DMS 273 treated with DMSO at 0.1 percent for 48 hours (cell line): ENCODE measurements around the gene ENTPD7.
"Not testable (repeated sequence)": the region's sequence is repeated elsewhere in the genome, so short reads cannot be mapped to it uniquely, and the experiment has no call there.

Experiments
- DNase-seq: peaks from one replicate; lab custom pipeline; 2025; lab: John Stamatoyannopoulos, UW

Gene ENTPD7

DNA sequence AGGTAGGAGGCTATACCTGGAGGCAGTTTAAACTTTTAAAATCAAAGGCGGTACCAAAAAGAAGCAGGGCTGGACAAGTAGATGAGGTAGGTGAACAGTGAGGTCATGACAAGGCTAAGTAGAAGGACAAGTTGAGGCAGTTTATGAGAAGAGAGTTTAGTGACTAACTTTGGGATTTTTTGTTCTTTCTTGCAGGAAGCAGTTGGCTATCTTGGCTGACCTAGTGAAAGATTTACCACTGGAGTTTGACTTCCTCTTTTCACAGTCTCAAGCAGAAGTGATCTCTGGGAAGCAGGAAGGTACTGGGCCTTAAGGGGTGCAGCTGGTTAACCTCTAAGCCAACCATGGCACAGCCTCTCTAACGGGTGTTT is 26.3 kb downstream of the ENTPD7 start:
- DNase-seq: no peak

DNA sequence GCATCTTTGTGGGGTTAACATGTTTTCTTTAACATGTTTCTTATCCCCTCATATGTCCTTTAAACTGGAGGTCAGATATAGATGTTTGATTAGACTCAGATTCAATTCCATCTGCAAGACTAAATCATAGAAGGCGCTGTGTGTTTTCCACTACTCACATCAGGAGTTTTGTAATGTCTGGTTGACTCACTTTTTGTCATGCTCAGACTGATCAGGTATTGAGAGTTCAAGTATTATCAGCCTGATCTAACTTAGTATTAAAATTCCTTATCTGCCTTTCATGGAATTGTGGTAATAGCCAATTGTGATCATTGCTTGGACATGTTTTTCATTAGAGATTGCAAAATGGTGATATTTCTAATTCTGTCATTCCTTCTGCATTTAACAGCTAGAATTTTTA is 30.2 kb downstream of the ENTPD7 start:
- no peak for DNase-seq

DNA sequence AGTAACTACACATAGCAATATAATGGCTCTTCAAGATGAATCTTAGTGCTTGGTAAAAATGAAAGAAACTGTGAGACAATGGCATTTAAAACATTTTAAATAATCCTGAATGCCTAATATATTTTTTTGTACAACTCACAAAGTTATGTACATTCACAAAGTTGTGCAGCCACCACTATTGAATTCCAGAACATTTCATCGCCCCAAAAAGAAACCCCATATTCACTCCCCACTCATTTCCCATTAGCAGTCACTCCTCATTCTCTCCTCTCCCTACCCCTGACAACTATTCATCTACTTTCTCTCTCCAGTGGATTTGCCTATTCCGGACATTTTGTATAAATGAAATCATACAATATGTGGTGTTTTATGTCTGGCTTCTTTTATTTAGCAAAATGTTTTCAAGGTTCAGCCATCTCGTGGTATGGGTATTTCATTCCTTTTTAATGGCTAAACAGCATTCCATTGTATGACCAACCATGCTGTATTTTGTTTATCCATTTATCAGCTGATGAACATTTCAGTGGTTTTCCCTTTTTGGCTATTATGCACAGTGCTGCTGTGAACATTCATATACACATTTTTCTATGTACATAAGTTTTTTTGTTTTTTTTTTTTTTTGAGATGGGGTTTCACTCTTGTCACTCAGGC is 34.7 kb downstream of the ENTPD7 start:
- no peak for DNase-seq

DNA sequence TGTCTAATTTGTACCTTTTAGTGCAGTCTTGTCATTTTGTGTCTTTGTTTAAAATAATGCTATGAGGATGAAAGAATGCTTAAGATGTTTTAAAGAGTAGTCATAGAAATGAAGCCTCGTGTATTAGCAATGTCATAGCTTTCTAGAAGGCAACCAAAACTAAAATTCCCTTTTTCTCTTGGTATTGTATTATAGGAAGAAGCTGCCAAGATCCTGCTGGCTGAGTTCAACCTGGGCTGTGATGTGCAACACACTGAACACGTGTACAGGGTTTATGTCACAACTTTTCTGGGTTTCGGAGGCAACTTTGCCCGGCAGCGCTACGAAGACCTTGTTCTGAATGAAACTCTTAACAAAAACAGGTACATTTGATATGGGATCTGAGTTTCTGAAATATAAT is 36.5 kb downstream of the ENTPD7 start:
- no peak for DNase-seq

GRCh38 chr10:99698504-99699080 is 39.3 kb downstream of the ENTPD7 start:
- DNase-seq: no peak

DNA sequence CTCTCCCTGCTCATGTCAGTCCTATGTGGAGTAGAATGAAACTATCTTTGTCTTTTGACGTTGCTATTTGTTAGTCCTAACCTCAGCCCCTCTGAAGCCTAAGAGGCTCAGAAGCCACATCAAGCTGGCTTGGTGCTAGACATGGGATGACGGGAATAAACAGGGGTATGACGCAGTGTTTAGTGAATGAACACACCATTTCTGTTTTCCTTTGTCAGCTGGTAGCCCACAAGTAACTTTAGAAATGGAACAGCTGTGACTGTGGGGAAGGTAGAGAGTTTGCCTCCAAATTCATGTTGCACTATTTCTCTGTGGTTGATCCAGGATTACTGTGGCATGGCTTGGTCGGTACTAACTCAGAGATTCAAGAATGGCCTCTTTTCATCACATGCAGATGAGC is 41.3 kb downstream of the ENTPD7 start:
- DNase-seq: no peak

- DNase-seq: no peak
These were observed 49.2 kb downstream of the ENTPD7 start for GRCh38 chr10:99708428-99709012.

DNA sequence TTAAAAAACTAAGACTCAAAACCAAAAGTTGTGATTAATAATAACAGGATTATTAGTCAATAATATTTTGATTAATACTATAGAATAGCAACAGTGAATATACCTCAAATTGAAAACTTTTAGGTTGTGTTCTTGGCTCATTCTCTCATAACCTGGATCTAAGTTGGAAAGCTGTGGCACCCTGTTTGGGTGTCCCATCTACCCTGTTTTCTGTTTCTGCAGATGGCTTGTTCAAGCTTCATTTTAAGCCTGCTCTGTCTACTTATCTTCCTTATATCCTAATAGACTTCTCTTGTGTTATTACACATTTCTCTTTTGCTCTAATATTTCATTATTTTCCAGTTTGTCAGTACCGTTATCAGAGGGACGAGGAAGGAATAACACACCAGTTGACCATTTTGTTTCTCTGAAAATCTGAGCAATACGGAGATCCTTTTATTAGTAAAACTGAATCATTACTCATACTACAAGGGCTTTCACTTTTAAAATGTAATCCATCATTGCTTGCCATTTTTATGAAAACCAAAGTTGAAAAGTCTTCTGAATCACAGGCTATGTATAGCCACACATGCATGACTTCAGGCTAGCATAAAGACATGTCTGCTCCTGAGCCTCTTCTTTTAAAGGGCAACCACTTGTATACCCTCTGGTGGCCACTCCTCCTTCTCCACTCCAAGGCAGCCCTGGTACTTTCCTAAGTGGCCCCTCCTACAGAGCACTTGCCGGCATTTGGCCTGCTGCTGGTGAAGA is 50.3 kb downstream of the ENTPD7 start:
- DNase-seq: no peak

DNA sequence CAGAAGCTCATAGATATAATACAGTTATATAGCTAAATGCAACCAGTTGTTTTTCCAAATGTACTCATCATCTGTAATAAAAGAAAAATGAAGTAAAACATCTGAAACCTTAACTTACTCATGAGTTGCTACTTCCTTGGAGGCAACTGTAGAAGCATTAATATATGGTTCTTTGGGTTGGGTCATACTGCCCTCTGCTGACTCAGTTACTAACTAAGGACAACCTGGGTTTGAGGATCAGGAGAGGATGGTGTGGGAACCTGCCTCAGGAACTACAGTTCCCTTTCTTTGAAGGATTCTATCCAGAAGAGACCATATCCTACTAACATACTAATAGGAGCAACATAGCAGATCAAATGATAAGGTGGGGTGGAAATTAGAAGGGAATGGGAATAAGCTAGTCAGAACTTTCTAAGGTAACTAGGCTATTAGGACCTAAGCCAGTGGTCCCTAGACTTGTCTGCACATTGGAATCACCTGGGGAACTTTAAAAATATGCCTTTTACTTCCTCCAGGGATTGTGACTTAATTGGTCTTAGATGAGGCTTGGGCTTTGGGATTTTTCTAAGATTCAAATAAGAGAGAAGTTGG is 51.9 kb downstream of the ENTPD7 start:
- DNase-seq: no peak

- DNase-seq: no peak
These were observed 55.1 kb downstream of the ENTPD7 start for GRCh38 chr10:99714446-99714845.

DNA sequence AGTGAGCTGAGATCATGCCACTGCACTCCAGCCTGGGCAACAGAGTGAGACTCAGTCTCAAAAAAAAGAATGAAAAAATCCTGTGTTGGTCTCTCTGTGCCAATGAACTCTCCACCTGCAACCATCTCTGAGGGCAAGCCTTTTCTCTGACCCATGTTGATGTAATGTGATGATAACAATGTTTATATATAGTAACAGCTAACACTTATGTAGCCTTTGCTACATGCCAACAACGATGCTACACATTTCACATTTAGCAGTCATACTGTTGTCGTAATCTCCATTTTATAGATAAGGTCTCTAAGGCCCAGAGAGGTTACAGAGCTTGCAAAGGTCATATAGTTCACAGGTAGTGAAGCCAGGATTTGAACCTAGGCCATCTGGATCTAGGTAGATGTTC is 61.1 kb downstream of the ENTPD7 start:
- DNase-seq: no peak

DNA sequence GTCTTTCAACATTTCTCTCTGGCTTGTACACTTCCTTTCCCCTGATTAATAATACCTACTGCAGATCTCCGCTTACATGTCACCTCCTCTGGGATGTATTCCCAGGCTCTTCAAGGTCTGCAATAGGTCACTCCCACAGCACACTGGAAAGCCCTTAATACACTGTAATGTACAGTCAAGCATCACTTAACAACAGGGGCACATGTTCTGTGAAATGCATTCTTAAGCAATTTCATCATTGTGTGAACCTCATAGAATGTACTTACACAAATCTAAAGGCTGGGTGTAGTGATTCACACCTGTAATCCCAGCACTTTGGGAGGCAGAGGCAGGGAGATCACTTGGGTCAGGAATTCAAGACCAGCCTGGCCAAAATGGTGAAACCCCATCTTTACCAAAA is 70.7 kb downstream of the ENTPD7 start:
- no peak for DNase-seq

- DNase-seq: no peak
These were observed 72.2 kb downstream of the ENTPD7 start for GRCh38 chr10:99731306-99732032.

- peak; percentile 76 for DNase-seq
These were observed 72.9 kb downstream of the ENTPD7 start, which contains the start of the genes COX15 and CUTC for GRCh38 chr10:99732033-99732842. Gene COX15, minus strand, starts transcription at chr10:99732127. Its CDS starts 78 bp downstream, at chr10:99732049. Gene CUTC, plus strand, starts transcription at chr10:99732234. Its CDS starts 115 bp downstream, at chr10:99732349.

DNA sequence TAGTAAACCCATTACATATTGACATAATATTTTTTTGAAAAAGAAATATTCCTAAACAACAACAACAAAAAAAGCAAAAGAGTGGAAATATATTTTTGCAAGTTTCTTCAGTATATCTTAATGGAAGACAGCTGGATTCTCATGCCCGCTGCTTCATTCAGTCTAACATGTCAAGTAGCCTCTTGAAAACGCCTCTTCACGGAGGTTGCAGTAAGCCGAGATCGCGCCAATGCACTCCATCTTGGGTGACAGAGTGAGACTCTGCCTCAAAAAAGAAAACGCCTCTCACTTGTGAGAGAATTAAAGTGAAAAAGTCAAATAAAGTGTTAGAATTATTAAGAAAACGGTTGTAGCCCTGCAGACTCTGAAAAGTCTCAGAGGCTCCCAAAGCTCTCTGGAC is 74.1 kb downstream of the ENTPD7 start:
- no peak for DNase-seq

GRCh38 chr10:99734111-99734510 is 74.8 kb downstream of the ENTPD7 start:
- not testable (repeated sequence) for DNase-seq

DNA sequence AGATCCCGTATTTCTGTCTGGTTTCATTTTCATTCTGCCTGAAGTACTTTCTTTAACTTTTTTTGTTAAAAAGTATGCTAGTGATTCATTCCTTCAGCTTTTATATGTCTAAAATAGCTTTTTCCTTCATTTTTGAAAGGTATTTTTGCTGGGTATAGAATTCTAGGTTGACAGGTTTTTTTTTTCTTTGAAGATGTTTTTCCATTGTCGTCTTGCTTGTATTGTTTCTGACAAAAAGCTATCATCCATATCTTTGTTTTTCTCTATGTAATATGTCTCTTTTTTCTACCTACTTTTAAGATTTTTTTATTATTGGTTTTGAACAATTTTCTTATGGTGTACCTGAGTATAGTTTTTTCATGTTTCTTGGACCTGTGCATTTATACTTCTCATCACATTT is 81.0 kb downstream of the ENTPD7 start:
- no peak for DNase-seq

- DNase-seq: no peak
These were observed 81.7 kb downstream of the ENTPD7 start for GRCh38 chr10:99740933-99741559.

DNA sequence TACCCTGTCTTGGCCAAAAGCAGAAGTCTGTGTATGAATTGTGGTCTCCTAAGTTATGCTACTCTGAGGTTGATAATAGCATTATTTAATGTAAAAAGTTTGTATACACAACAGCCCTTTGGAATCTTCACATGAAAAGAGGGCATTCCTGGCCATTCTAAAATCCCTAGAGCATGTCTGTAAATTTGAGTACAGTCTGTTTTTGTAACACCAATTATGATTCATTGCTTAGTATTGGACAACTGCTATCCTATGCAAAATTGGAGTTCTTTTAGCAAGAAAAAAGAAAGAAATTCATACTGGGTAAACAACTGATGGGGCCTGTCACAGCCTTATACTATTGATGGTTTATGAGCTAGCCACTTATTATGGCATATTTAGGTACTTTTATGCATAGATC is 82.9 kb downstream of the ENTPD7 start:
- no peak for DNase-seq

DNA sequence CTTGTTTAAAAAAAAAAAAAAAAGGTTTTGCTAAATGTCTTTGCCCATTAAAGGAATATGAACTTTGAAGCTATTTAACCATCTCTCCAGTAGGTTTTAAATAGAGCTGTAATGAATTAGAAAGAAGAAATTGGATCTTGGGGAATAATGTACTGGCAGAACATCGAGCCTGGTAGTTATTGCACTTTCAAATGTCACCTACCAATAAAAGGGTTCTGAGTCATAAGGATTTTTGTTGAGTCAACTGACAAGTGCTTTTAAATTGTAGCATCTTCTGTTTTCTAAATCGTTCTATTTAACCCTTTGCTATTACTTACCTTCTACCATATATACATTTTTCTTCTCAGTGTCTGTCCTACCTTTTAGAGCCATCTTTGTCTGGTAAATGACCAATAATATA is 83.4 kb downstream of the ENTPD7 start:
- no peak for DNase-seq

- DNase-seq: no peak
These were observed 84.5 kb downstream of the ENTPD7 start for GRCh38 chr10:99743841-99744240.
